ENCODE results near the gene ZNF394.

GRCh38 chr7:99525713-99526440, 25.8 kb upstream of the ZNF394 start:
- TF ChIP-seq YY1 (IDR thresholded peaks at IDR 0.05; ENCODE audit: low read depth) (no peak), EP300 (IDR thresholded peaks at IDR 0.05; ENCODE audit: borderline replicate concordance) (no peak), REST (IDR thresholded peaks at IDR 0.05; ENCODE audit: low read depth) (no peak), ZBTB7A (IDR thresholded peaks at IDR 0.05; ENCODE audit: low read depth) (no peak), RAD21 (IDR thresholded peaks at IDR 0.05; ENCODE audit: low read depth) (peak; percentile 39)
